ENCODE data around the gene ANKK1. TPM values are rescaled to one million over a fixed set of nuclear protein-coding genes. Genes with fewer than 3 reads are reported as not detected.
A peak's percentile ranks its signal among the peaks of the same experiment; 100 is the strongest.

ANKK1 gene
- total and polyA plus RNA-seq, 4 donors: 0.49 to 1.1 (median 0.66) TPM

DNA sequence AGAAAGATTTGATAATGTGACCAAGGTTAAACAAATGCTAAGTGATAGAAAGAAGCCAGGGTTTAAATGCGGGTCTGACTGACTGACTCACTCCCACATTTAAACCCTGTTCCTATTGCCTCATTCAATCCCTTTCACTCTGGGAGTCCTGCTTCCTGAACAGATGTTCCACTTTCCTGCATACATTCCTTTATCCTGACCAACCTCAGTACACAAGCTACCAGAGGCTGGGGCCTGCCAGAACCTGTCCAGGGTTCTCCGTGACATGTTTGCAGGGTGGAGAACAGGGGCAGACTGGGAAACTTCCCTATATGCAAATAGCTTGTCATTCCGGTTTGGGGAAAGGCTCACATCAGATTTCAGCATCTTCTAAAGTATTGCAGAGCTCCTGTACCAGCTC, 3.0 kb upstream of the ANKK1 start:
- Histone ChIP-seq H3K4me3 (no peak overlapping the region), H3K9ac (ENCODE audit: insufficient read depth in 1 of 2, low read length in 2 of 2) (no peak overlapping the region), H3K4me1 (ENCODE audit: control insufficient read depth in 5 of 5, insufficient read depth in 5 of 5, low read length in 5 of 5) (peaks cover 0 to 6% (median 0%) of the 10 kb centered on the region in 5 donors), H3K9me3 (ENCODE audit: control insufficient read depth in 4 of 4, insufficient read depth in 3 of 4, low read length in 3 of 4) (peaks cover 0 to 4% (median 0%) of the 10 kb centered on the region in 4 donors), H3K36me3 (ENCODE audit: control insufficient read depth in 4 of 4, insufficient read depth in 4 of 4, low read length in 4 of 4) (no peaks in the 10 kb centered on the region), H3K27ac (ENCODE audit: low read depth in 1 of 2, low read length in 1 of 2) (no peak overlapping the region), H3K27me3 (ENCODE audit: control insufficient read depth in 3 of 3, insufficient read depth in 3 of 3, low read length in 2 of 3) (peaks cover 0 to 3% (median 2%) of the 10 kb centered on the region in 3 donors)
- TF ChIP-seq, protein P1, sequence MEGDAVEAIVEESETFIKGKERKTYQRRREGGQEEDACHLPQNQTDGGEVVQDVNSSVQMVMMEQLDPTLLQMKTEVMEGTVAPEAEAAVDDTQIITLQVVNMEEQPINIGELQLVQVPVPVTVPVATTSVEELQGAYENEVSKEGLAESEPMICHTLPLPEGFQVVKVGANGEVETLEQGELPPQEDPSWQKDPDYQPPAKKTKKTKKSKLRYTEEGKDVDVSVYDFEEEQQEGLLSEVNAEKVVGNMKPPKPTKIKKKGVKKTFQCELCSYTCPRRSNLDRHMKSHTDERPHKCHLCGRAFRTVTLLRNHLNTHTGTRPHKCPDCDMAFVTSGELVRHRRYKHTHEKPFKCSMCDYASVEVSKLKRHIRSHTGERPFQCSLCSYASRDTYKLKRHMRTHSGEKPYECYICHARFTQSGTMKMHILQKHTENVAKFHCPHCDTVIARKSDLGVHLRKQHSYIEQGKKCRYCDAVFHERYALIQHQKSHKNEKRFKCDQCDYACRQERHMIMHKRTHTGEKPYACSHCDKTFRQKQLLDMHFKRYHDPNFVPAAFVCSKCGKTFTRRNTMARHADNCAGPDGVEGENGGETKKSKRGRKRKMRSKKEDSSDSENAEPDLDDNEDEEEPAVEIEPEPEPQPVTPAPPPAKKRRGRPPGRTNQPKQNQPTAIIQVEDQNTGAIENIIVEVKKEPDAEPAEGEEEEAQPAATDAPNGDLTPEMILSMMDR (IDR thresholded peaks at IDR 0.05; ENCODE audit: control extremely low read depth, extremely low read depth): no peak
- peak; percentile 20 to 44 (median 34) for DNase-seq
- no peak for ATAC-seq (ENCODE audit: insufficient read depth, low FRiP score)
- 57 to 65% methylated on average over 3 of the region's 3 CpGs for WGBS, 2 donors

DNA sequence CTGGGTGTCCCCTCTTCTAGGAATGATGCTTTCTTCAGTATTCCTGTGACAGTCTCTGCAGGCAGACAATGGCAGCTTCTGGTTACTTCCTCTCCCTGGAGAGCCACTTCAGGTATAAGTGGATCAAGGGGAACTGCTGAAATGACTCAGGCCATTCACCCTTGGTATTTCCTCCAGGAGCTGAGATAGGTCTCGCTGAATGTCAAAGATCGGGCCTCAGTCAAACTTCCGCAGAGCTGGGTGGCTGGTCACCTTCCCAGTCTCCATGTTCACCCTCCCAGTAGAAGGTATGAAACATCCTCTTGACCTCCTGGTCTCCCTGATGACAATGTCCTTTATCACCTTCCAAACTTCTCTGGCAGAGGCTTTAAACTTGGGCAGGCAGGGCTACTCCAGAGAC, 1.8 kb upstream of the ANKK1 start:
- ATAC-seq (ENCODE audit: insufficient read depth, low FRiP score) (peak; percentile 78), DNase-seq (no peak)
- 71 to 84% methylated on average over 3 of the region's 3 CpGs for WGBS, 2 donors
- no peak overlapping the region for H3K27ac ChIP-seq (ENCODE audit: low read depth in 1 of 2, low read length in 1 of 2)
- no peak overlapping the region for H3K4me3 ChIP-seq
- peaks cover 0 to 6% (median 0%) of the 10 kb centered on the region in 5 donors for H3K4me1 ChIP-seq (ENCODE audit: control insufficient read depth in 5 of 5, insufficient read depth in 5 of 5, low read length in 5 of 5)
- peaks cover 0 to 3% (median 2%) of the 10 kb centered on the region in 3 donors for H3K27me3 ChIP-seq (ENCODE audit: control insufficient read depth in 3 of 3, insufficient read depth in 3 of 3, low read length in 2 of 3)
- H3K36me3 ChIP-seq (ENCODE audit: control insufficient read depth in 4 of 4, insufficient read depth in 4 of 4, low read length in 4 of 4): no peaks in the 10 kb centered on the region
- peaks cover 0 to 4% (median 0%) of the 10 kb centered on the region in 4 donors for H3K9me3 ChIP-seq (ENCODE audit: control insufficient read depth in 4 of 4, insufficient read depth in 3 of 4, low read length in 3 of 4)
- TF ChIP-seq, protein P1 (IDR thresholded peaks at IDR 0.05; ENCODE audit: control extremely low read depth, extremely low read depth): no peak
- no peak overlapping the region for H3K9ac ChIP-seq (ENCODE audit: insufficient read depth in 1 of 2, low read length in 2 of 2)

DNA sequence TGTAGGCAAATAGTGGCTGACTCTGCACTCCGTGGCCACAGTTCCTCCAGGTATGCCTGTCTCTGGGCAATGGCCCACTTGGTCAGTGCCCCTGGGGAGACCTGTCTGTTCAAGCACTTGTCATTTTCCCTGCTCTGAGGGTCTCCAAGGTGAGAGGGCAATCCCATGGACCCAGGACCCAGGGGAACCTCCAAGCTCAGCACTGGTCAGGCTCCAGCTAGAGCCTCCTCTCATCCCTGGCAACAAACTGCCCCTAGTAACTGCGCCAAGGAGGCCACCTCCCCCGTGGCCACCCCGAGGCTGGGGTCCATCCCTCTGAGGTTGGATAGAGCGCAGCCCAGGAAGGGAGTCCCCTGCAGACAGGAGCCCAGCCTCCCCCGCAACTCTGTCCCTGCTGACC, 713 bp upstream of the ANKK1 start:
- Histone ChIP-seq H3K9ac (ENCODE audit: insufficient read depth in 1 of 2, low read length in 2 of 2) (no peak overlapping the region), H3K27me3 (ENCODE audit: control insufficient read depth in 3 of 3, insufficient read depth in 3 of 3, low read length in 2 of 3) (peaks cover 0 to 3% (median 2%) of the 10 kb centered on the region in 3 donors), H3K4me1 (ENCODE audit: control insufficient read depth in 5 of 5, insufficient read depth in 5 of 5, low read length in 5 of 5) (peaks cover 0 to 6% (median 0%) of the 10 kb centered on the region in 5 donors), H3K27ac (ENCODE audit: low read depth in 1 of 2, low read length in 1 of 2) (no peak overlapping the region), H3K4me3 (no peak overlapping the region), H3K9me3 (ENCODE audit: control insufficient read depth in 4 of 4, insufficient read depth in 3 of 4, low read length in 3 of 4) (peaks cover 0 to 4% (median 0%) of the 10 kb centered on the region in 4 donors), H3K36me3 (ENCODE audit: control insufficient read depth in 4 of 4, insufficient read depth in 4 of 4, low read length in 4 of 4) (no peaks in the 10 kb centered on the region)
- no peak for ATAC-seq (ENCODE audit: insufficient read depth, low FRiP score)
- 78 to 84% methylated on average over 6 of the region's 6 CpGs for WGBS, 2 donors
- no peak for DNase-seq
- TF ChIP-seq, protein P1 (IDR thresholded peaks at IDR 0.05; ENCODE audit: control extremely low read depth, extremely low read depth): no peak

DNA sequence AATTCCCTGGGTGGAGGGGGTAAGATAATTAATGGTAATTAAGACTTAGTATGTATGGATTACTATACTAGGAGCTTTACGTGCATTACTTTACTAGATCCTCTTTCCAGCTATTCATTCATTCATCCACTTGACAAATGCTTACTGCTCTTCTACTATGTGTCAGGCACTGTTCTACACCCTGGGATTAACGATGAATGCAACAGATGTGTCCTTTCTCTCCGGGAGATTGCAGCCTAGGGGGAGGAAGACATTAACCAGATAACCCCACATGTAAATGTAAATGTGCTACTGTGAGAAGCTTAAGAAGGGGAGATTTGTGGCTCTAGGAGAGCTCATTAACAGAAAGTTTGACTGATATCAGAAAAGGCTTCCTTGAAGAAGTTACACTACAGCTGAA, 1.7 kb downstream of the ANKK1 start:
- no peak overlapping the region for H3K9ac ChIP-seq (ENCODE audit: insufficient read depth in 1 of 2, low read length in 2 of 2)
- H3K4me3 ChIP-seq: no peak overlapping the region
- H3K27me3 ChIP-seq (ENCODE audit: control insufficient read depth in 3 of 3, insufficient read depth in 3 of 3, low read length in 2 of 3): peaks cover 0 to 3% (median 2%) of the 10 kb centered on the region in 3 donors
- TF ChIP-seq, protein P1 (IDR thresholded peaks at IDR 0.05; ENCODE audit: control extremely low read depth, extremely low read depth): no peak
- H3K4me1 ChIP-seq (ENCODE audit: control insufficient read depth in 5 of 5, insufficient read depth in 5 of 5, low read length in 5 of 5): peaks cover 0 to 6% (median 0%) of the 10 kb centered on the region in 5 donors
- ATAC-seq (ENCODE audit: insufficient read depth, low FRiP score) (no peak), DNase-seq (no peak)
- H3K27ac ChIP-seq (ENCODE audit: low read depth in 1 of 2, low read length in 1 of 2): no peak overlapping the region
- peaks cover 0 to 4% (median 0%) of the 10 kb centered on the region in 4 donors for H3K9me3 ChIP-seq (ENCODE audit: control insufficient read depth in 4 of 4, insufficient read depth in 3 of 4, low read length in 3 of 4)
- H3K36me3 ChIP-seq (ENCODE audit: control insufficient read depth in 4 of 4, insufficient read depth in 4 of 4, low read length in 4 of 4): no peaks in the 10 kb centered on the region
- WGBS, 2 donors: 51 to 55% methylated on average over 3 of the region's 3 CpGs

All from lung (tissue), 12 donors.